H1 (cell line): ENCODE results near the gene ATE1.

Experiments
- CHD1 ChIP-seq: IDR thresholded peaks from 2 replicates; pipeline ENCODE4 v1.6.1; 2012; ENCODE audit warnings: low read depth, low read length, improper control_type of control experiment
- CTBP2 ChIP-seq: IDR thresholded peaks from 2 replicates; pipeline ENCODE4 v1.7.0; 2011; ENCODE audit warnings: borderline replicate concordance, mild to moderate bottlenecking, moderate library complexity, mixed read lengths, low read length; ENCODE audit not compliant: insufficient read depth, insufficient read length
- CTCF ChIP-seq, 3 experiments: IDR thresholded peaks; 1 replicate in 2 of 3; 2 replicates in 1 of 3; pipeline versions ENCODE4 v1.5.1 to v1.6.1; 2011; ENCODE audit warnings: low read length in 3 of 3, mild to moderate bottlenecking in 3 of 3, inconsistent platforms in 2 of 3, low read depth in 1 of 3, moderate library complexity in 1 of 3; ENCODE audit not compliant: insufficient read depth in 1 of 3; ENCODE audit errors: control extremely low read depth in 1 of 3
- POLR2AphosphoS5 ChIP-seq: IDR thresholded peaks from 2 replicates; pipeline ENCODE4 v1.6.1; 2011; ENCODE audit warnings: low read depth, low read length
- RAD21 ChIP-seq, 2 experiments: IDR thresholded peaks in 1 of 2; conservative IDR thresholded peaks in 1 of 2; 2 replicates each; pipeline ENCODE4 v1.6.1; 2011; ENCODE audit warnings: low read depth in 2 of 2, low read length in 2 of 2, improper control_type of control experiment in 1 of 2, inconsistent platforms in 1 of 2, mild to moderate bottlenecking in 1 of 2, moderate library complexity in 1 of 2
- TF ChIP-seq, protein P1 (sequence below): IDR thresholded peaks from 2 replicates; pipeline ENCODE4 v1.6.1; 2012; ENCODE audit warnings: low read length, inconsistent platforms

DNA sequence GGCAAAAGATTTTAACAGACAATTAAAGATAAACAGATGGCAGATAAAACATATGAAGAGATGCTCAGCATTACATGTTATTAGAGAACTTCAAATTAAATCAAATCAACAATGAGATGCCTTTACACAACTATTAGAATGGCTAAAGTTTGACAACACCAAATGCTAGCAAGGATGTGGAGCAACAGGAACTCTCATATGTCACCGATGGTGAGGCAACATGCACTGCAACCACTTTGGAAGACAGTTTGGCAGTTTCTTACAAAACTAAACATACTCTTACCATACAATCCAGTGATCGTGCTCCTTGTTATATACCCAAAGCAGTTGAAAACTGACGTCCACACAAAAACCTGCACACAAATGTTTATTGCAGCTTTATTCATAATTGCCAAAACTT, 13.7 kb upstream of the ATE1 start:
- TF ChIP-seq CTCF (IDR thresholded peaks at IDR 0.05; ENCODE audit: control extremely low read depth in 1 of 3, insufficient read depth in 1 of 3, low read depth in 1 of 3, low read length in 3 of 3) (no peak), CHD1 (no peak), POLR2AphosphoS5 (no peak), RAD21 (IDR thresholded peaks at IDR 0.05 in 1 of 2, conservative IDR thresholded peaks at IDR 0.05 in 1 of 2; ENCODE audit: low read depth in 2 of 2, low read length in 2 of 2) (no peak), CTBP2 (no peak)
- TF ChIP-seq, protein P1, sequence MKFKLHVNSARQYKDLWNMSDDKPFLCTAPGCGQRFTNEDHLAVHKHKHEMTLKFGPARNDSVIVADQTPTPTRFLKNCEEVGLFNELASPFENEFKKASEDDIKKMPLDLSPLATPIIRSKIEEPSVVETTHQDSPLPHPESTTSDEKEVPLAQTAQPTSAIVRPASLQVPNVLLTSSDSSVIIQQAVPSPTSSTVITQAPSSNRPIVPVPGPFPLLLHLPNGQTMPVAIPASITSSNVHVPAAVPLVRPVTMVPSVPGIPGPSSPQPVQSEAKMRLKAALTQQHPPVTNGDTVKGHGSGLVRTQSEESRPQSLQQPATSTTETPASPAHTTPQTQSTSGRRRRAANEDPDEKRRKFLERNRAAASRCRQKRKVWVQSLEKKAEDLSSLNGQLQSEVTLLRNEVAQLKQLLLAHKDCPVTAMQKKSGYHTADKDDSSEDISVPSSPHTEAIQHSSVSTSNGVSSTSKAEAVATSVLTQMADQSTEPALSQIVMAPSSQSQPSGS, result no peak
